GM18907 (cell line): ENCODE data around the gene RNF220.

Source experiments
- ATAC-seq: cut with Tn5 transposase; IDR thresholded peaks from one replicate; pipeline ENCODE4 v1.9.1; 2021; ENCODE audit warnings: mild to moderate bottlenecking, moderate library complexity; ENCODE audit not compliant: unreplicated experiment

The RNF220 gene

GRCh38 chr1:44631333-44631646 is 226.2 kb downstream of the RNF220 start:
- ATAC-seq = peak; percentile 2

- peak; percentile 69 for ATAC-seq
Measured at GRCh38 chr1:44631647-44632539, 226.8 kb downstream of the RNF220 start.

GRCh38 chr1:44632598-44632997 is 227.5 kb downstream of the RNF220 start:
- no peak for ATAC-seq

GRCh38 chr1:44634606-44635189 is 229.6 kb downstream of the RNF220 start:
- ATAC-seq = no peak

- no peak for ATAC-seq
Measured at GRCh38 chr1:44635439-44635838, 230.4 kb downstream of the RNF220 start.

GRCh38 chr1:44636083-44636687 is 231.1 kb downstream of the RNF220 start:
- ATAC-seq = no peak

- no peak for ATAC-seq
Measured at GRCh38 chr1:44636688-44637598, 231.9 kb downstream of the RNF220 start.

- no peak for ATAC-seq
Measured at GRCh38 chr1:44637702-44638411, 232.8 kb downstream of the RNF220 start.

- no peak for ATAC-seq
Measured at GRCh38 chr1:44640200-44640853, 235.3 kb downstream of the RNF220 start.

- ATAC-seq = no peak
Measured at GRCh38 chr1:44641126-44642102, 236.4 kb downstream of the RNF220 start.

- no peak for ATAC-seq
Measured at GRCh38 chr1:44642255-44642654, 237.2 kb downstream of the RNF220 start.

- no peak for ATAC-seq
Measured at GRCh38 chr1:44642925-44643324, 237.9 kb downstream of the RNF220 start.

GRCh38 chr1:44643721-44644334 is 238.8 kb downstream of the RNF220 start:
- ATAC-seq = no peak

- no peak for ATAC-seq
Measured at GRCh38 chr1:44644806-44645205, 239.8 kb downstream of the RNF220 start.

- no peak for ATAC-seq
Measured at GRCh38 chr1:44645476-44646244, 240.6 kb downstream of the RNF220 start.

- ATAC-seq = no peak
Measured at GRCh38 chr1:44646261-44647110, 241.4 kb downstream of the RNF220 start.

- no peak for ATAC-seq
Measured at GRCh38 chr1:44647896-44648295, 242.8 kb downstream of the RNF220 start.
